Lower leg skin (tissue), 4 donors: ENCODE measurements around the gene TP73. TPM values are rescaled to one million over a fixed set of nuclear protein-coding genes. Genes with fewer than 3 reads are reported as not detected.

Experiments
- DNase-seq, 2 donors: peaks; one replicate each; pipeline ENCODE4 v3.0.0-alpha.2; 2019; ENCODE audit warnings: low spot score in 2 of 2
- H3K4me3 ChIP-seq: fragments of 200-600 bp; sonication (generic); 2 replicates; pipeline ENCODE4 v1.5.1; 2017; ENCODE audit warnings: mild to moderate bottlenecking, low read depth; ENCODE audit not compliant: poor library complexity, severe bottlenecking
- CTCF ChIP-seq, 3 donors: fragments of 450-650 bp; IDR thresholded peaks; one replicate each; pipeline ENCODE4 v1.5.1; 2016; ENCODE audit warnings: antibody characterized with exemption in 3 of 3, mild to moderate bottlenecking in 3 of 3, moderate library complexity in 2 of 3
- POLR2A ChIP-seq, 2 donors: fragments of 450-650 bp; IDR thresholded peaks; one replicate each; pipeline ENCODE4 v1.6.1; 2016 to 2017; ENCODE audit warnings: antibody characterized with exemption in 2 of 2, mild to moderate bottlenecking in 1 of 2, moderate library complexity in 1 of 2
- WGBS, 2 donors: methylation state at CpG; one replicate each; pipeline ENCODE4 v1.1.5; 2018; 5-methylcytosine and 5-hydroxymethylcytosine counted together
- intact Hi-C: fragments of 100-400 bp; cut with DNase I; formaldehyde crosslinking; loops from one replicate; pipeline ENCODE4 v1.15.0; 2023; ENCODE audit warnings: low total_unique reads
- total RNA-seq, 4 donors: library from RNA; depleted of rRNA; stranded (reverse); fragments of >200 nt; gene quantifications; one replicate each; pipeline ENCODE4 v1.1.0, GENCODE V29; 2016

The TP73 gene
- total RNA-seq, 4 donors from 2014 or later: 5.8 to 23.6 (median 11.0) TPM

GRCh38 chr1:3707298-3707938 is 55.1 kb downstream of the TP73 start:
- no peak for DNase-seq
- intact Hi-C loops: no loop called here
- no peak overlapping the region for H3K4me3 ChIP-seq
- WGBS, 2 donors: 21 to 25% methylated on average over 32 to 35 of the region's 35 CpGs
- TF ChIP-seq CTCF (IDR thresholded peaks at IDR 0.05) (no peak), POLR2A (IDR thresholded peaks at IDR 0.05) (no peak)

GRCh38 chr1:3707939-3708328 is 55.6 kb downstream of the TP73 start:
- TF ChIP-seq CTCF (IDR thresholded peaks at IDR 0.05): no peak
- TF ChIP-seq POLR2A (IDR thresholded peaks at IDR 0.05): no peak
- H3K4me3 ChIP-seq: no peak overlapping the region
- intact Hi-C loops: no loop called here
- WGBS, 2 donors: 34 to 38% methylated on average over 5 to 10 of the region's 11 CpGs
- DNase-seq: no peak

- DNase-seq: no peak
- WGBS, 2 donors: 5 to 18% methylated on average over 10 to 15 of the region's 19 CpGs
- H3K4me3 ChIP-seq: no peak overlapping the region
- TF ChIP-seq CTCF (IDR thresholded peaks at IDR 0.05): no peak
- no peak for TF ChIP-seq POLR2A (IDR thresholded peaks at IDR 0.05)
- intact Hi-C loops: no loop called here
Observed at GRCh38 chr1:3708791-3709190, 56.5 kb downstream of the TP73 start.

GRCh38 chr1:3710251-3710650 is 57.9 kb downstream of the TP73 start:
- DNase-seq: no peak
- TF ChIP-seq CTCF (IDR thresholded peaks at IDR 0.05) (no peak), POLR2A (IDR thresholded peaks at IDR 0.05) (no peak)
- intact Hi-C loops: no loop called here
- whole genome bisulfite sequencing, 2 donors: 48 to 66% methylated on average over 13 to 15 of the region's 15 CpGs
- H3K4me3 ChIP-seq: no peak overlapping the region

GRCh38 chr1:3711381-3711779 is 59.1 kb downstream of the TP73 start:
- intact Hi-C loops: no loop called here
- no peak overlapping the region for H3K4me3 ChIP-seq
- no peak for DNase-seq
- WGBS, 2 donors: 34 to 59% methylated on average over 8 to 9 of the region's 11 CpGs
- TF ChIP-seq CTCF (IDR thresholded peaks at IDR 0.05) (no peak), POLR2A (IDR thresholded peaks at IDR 0.05) (no peak)
